ENCODE data around the gene FAM149A.

Gene FAM149A

DNA sequence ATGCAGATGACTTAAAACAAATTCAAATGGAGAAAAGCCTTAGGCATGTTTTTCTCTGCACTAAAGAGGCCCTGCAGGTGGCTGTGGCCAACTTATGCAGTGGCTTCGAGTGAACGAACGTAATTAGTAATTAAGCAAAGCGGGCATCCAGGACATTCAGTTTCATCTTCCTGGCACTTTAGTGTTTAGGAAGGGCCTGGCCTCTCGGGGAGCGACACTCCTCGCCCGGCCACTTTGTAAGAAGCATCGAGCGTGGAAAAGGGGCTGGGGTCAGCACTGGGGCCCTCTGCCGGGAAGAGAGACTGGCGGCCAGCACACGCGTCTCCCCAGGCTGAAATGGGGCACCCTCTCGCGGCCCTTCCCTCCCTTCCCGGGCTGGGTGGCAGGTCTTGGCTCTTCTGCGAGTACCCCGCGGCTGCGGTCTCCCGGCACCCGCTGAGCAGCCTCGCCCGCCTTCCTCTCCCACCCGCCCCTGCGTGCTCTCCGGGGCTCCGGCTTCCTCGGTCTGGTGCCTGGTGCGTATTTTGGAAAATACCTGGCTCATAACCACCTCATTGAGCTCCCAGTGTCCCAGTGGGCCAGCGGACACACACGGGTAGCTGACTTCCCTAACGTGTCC is 86.2 kb downstream of the FAM149A start:
- Histone ChIP-seq H3K27me3 (replicated peaks) (no peaks in the 10 kb centered on the region), H3K27ac (peak overlapping the region; percentile 52), H3K36me3 (replicated peaks) (no peaks in the 10 kb centered on the region), H3K4me3 (ENCODE audit: low read depth, low read length) (peak overlapping the region; percentile 80)
- DNase-seq: no peak
- in situ Hi-C loops (cut with HindIII; ENCODE audit: low pct_ligation_motif_present, low sequenced_read_pairs): no loop called here
- TF ChIP-seq, protein P1, sequence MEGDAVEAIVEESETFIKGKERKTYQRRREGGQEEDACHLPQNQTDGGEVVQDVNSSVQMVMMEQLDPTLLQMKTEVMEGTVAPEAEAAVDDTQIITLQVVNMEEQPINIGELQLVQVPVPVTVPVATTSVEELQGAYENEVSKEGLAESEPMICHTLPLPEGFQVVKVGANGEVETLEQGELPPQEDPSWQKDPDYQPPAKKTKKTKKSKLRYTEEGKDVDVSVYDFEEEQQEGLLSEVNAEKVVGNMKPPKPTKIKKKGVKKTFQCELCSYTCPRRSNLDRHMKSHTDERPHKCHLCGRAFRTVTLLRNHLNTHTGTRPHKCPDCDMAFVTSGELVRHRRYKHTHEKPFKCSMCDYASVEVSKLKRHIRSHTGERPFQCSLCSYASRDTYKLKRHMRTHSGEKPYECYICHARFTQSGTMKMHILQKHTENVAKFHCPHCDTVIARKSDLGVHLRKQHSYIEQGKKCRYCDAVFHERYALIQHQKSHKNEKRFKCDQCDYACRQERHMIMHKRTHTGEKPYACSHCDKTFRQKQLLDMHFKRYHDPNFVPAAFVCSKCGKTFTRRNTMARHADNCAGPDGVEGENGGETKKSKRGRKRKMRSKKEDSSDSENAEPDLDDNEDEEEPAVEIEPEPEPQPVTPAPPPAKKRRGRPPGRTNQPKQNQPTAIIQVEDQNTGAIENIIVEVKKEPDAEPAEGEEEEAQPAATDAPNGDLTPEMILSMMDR (IDR thresholded peaks at IDR 0.05; ENCODE audit: low read depth, low read length, missing control alignments): peak; percentile 8

DNA sequence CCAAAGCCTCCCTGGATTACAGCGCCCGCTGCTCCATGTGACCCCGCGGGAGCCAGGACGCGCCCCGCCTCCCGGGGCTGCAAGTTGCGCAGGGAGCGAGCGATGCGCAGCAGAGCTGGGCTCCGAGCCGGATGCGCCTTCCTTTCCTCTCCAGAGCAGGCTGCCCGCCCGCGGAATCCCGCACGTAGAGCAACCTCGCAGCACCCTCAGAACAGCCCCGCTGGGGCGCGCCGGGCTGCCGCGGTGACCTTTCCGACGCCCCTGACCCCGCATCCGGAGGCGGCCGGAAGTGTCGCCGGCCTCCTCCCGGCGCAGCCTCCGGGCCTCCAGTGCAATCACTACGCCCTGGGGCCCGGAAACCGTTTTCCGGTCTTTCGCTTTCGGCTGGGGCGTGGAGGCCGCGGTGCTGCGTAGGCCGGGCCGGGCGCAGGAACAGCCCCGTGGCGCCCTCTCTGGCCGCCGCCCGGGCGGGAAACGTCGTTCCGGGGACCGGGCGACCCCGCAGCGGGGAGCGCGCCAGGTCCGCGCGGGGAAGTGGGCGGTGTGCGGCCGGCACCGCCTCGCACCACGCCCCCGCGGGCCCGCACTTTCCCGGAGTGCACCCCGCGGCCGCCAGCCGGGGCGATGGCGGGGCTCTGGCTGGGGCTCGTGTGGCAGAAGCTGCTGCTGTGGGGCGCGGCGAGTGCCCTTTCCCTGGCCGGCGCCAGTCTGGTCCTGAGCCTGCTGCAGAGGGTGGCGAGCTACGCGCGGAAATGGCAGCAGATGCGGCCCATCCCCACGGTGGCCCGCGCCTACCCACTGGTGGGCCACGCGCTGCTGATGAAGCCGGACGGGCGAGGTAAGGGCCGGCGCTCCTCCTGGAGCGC is 86.9 kb downstream of the FAM149A start, which contains the start of gene CYP4V2:
CYP4V2 (plus strand) TSS at position 368 of the 866 bp plus-strand sequence; CDS start at position 625, 257 bp downstream.
- no peaks in the 10 kb centered on the region for H3K27me3 ChIP-seq (replicated peaks)
- TF ChIP-seq, protein P1 (IDR thresholded peaks at IDR 0.05; ENCODE audit: low read depth, low read length, missing control alignments): peak; percentile 19
- in situ Hi-C loops (cut with HindIII; ENCODE audit: low pct_ligation_motif_present, low sequenced_read_pairs): no loop called here
- peak; percentile 43 for DNase-seq
- peak within 1 kb of the TSS; percentile 52 for H3K27ac ChIP-seq
- H3K36me3 ChIP-seq (replicated peaks): no peaks in the 10 kb centered on the region
- peak within 1 kb of the TSS; percentile 80 for H3K4me3 ChIP-seq (ENCODE audit: low read depth, low read length)

DNA sequence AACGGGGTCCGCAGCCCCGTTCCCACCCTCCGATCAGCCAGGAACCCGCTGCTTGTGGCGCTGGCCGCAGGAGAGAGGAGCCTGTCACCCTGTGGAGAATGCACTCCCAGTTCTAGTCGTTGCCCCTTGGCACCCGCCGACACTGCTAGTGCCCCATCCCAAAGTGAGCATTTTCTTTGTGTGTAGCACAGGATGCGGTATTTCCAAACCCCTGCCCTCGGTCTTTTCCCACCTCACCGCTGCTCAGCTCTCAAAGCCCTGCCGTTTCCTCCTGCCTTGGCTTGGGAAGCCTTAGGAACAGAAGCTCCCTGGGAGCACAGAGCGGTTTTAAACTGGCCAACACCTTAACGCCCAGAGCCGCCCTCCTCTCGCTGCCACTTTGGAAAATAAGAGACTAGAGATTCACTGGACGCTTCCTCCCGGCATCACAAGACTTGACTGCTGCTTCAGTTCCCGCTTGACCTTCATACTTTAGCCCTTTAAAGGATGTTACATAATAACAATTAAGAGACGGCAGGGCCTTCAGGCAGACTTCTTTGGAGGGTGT is 87.6 kb downstream of the FAM149A start:
- peak overlapping the region; percentile 80 for H3K4me3 ChIP-seq (ENCODE audit: low read depth, low read length)
- no peaks in the 10 kb centered on the region for H3K36me3 ChIP-seq (replicated peaks)
- H3K27ac ChIP-seq: peak overlapping the region; percentile 52
- TF ChIP-seq, protein P1 (IDR thresholded peaks at IDR 0.05; ENCODE audit: low read depth, low read length, missing control alignments): no peak
- peak; percentile 18 for DNase-seq
- in situ Hi-C loops (cut with HindIII; ENCODE audit: low pct_ligation_motif_present, low sequenced_read_pairs): no loop called here
- no peaks in the 10 kb centered on the region for H3K27me3 ChIP-seq (replicated peaks)

DNA sequence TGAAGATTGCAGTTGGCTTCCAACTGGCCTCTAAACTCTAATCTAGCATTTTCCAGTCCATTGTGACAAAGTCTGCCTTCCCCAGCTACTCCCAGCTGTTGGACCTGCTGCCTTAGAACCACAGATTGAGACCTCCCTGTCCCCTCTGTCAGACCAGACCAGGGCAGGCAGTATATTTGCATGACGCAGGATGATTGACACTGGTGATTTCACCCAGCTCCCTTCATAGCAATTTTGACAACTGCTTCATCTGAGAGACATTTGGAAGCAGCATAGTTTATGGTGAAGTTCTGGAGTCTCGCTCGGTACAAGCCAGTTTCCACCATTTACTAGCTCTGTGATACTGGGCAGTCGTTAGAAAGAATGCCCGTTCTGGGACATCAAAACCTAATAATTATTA is 89.3 kb downstream of the FAM149A start:
- no peak overlapping the region for H3K27ac ChIP-seq
- TF ChIP-seq, protein P1 (IDR thresholded peaks at IDR 0.05; ENCODE audit: low read depth, low read length, missing control alignments): no peak
- H3K36me3 ChIP-seq (replicated peaks): no peaks in the 10 kb centered on the region
- no peak for DNase-seq
- H3K27me3 ChIP-seq (replicated peaks): no peaks in the 10 kb centered on the region
- no peak overlapping the region for H3K4me3 ChIP-seq (ENCODE audit: low read depth, low read length)
- in situ Hi-C loops (cut with HindIII; ENCODE audit: low pct_ligation_motif_present, low sequenced_read_pairs): no loop called here

DNA sequence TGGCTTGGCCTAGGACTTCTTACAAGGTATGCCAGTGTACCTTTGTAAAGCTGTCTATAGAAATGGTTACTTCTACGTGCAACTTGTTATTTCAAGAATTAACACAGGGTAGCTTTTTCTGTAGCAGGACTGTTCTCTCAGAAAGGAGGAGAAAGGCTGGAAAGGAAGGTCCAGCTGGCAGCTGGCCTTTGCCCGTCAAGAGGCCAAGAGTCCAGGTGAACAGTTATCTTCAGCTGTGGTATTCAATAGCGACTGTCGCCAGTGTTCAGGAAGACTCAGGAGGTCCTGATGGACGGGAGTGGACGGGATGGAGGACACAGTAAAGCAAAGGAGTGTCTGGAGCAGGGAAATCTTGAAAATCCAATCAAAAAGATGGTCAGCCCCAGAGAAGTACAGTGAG is 91.6 kb downstream of the FAM149A start:
- Histone ChIP-seq H3K27ac (no peak overlapping the region), H3K36me3 (replicated peaks) (no peaks in the 10 kb centered on the region), H3K4me3 (ENCODE audit: low read depth, low read length) (no peak overlapping the region), H3K27me3 (replicated peaks) (no peaks in the 10 kb centered on the region)
- no peak for DNase-seq
- TF ChIP-seq, protein P1 (IDR thresholded peaks at IDR 0.05; ENCODE audit: low read depth, low read length, missing control alignments): no peak
- in situ Hi-C loops (cut with HindIII; ENCODE audit: low pct_ligation_motif_present, low sequenced_read_pairs): no loop called here

Data from brain microvascular endothelial cell (primary cell).